Neural cell (in vitro differentiated cells): ENCODE data around the gene GPHN.

ENCODE experiments used
- EP300 ChIP-seq: fragments of 450-650 bp; conservative IDR thresholded peaks from 2 replicates; pipeline ENCODE4 v1.6.1; 2014; ENCODE audit warnings: antibody characterized with exemption, mild to moderate bottlenecking, moderate library complexity; ENCODE audit not compliant: poor library complexity, severe bottlenecking
- POLR2AphosphoS5 ChIP-seq: IDR thresholded peaks from 2 replicates; pipeline ENCODE4 v1.6.1; 2012
- RAD21 ChIP-seq: fragments of 450-650 bp; conservative IDR thresholded peaks from 2 replicates; pipeline ENCODE4 v1.6.1; 2014; ENCODE audit warnings: antibody characterized with exemption, mild to moderate bottlenecking, moderate library complexity
- TF ChIP-seq, protein P1 (sequence below): IDR thresholded peaks from 2 replicates; pipeline ENCODE4 v1.6.1; 2012; ENCODE audit warnings: borderline replicate concordance

DNA sequence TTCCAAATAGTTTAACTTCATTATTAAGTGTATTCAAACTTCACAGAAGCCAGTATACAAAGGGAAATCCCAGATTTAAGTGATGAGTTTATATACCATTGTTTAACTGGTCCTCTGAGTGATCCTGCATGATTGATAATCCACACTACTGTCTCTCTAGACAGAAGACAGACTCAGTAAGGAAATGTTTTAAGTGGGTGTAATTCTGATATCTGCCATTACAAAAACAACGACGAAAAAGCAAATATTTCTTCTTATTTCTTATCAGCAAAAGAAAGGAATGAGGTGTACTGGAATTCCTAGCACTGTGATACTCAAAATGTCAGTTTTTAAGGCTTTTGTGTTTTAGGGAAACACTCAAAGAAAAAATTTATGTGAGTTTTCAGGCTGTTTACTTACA, 127.5 kb downstream of the GPHN start:
- TF ChIP-seq EP300 (no peak), RAD21 (no peak), POLR2AphosphoS5 (no peak)
- TF ChIP-seq, protein P1, sequence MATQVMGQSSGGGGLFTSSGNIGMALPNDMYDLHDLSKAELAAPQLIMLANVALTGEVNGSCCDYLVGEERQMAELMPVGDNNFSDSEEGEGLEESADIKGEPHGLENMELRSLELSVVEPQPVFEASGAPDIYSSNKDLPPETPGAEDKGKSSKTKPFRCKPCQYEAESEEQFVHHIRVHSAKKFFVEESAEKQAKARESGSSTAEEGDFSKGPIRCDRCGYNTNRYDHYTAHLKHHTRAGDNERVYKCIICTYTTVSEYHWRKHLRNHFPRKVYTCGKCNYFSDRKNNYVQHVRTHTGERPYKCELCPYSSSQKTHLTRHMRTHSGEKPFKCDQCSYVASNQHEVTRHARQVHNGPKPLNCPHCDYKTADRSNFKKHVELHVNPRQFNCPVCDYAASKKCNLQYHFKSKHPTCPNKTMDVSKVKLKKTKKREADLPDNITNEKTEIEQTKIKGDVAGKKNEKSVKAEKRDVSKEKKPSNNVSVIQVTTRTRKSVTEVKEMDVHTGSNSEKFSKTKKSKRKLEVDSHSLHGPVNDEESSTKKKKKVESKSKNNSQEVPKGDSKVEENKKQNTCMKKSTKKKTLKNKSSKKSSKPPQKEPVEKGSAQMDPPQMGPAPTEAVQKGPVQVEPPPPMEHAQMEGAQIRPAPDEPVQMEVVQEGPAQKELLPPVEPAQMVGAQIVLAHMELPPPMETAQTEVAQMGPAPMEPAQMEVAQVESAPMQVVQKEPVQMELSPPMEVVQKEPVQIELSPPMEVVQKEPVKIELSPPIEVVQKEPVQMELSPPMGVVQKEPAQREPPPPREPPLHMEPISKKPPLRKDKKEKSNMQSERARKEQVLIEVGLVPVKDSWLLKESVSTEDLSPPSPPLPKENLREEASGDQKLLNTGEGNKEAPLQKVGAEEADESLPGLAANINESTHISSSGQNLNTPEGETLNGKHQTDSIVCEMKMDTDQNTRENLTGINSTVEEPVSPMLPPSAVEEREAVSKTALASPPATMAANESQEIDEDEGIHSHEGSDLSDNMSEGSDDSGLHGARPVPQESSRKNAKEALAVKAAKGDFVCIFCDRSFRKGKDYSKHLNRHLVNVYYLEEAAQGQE = no peak
